ENCODE measurements around the gene WNK4.
A peak's percentile ranks its signal among the peaks of the same experiment; 100 is the strongest.
"Not testable (repeated sequence)": the region's sequence is repeated elsewhere in the genome, so short reads cannot be mapped to it uniquely, and the experiment has no call there.

The WNK4 gene

DNA sequence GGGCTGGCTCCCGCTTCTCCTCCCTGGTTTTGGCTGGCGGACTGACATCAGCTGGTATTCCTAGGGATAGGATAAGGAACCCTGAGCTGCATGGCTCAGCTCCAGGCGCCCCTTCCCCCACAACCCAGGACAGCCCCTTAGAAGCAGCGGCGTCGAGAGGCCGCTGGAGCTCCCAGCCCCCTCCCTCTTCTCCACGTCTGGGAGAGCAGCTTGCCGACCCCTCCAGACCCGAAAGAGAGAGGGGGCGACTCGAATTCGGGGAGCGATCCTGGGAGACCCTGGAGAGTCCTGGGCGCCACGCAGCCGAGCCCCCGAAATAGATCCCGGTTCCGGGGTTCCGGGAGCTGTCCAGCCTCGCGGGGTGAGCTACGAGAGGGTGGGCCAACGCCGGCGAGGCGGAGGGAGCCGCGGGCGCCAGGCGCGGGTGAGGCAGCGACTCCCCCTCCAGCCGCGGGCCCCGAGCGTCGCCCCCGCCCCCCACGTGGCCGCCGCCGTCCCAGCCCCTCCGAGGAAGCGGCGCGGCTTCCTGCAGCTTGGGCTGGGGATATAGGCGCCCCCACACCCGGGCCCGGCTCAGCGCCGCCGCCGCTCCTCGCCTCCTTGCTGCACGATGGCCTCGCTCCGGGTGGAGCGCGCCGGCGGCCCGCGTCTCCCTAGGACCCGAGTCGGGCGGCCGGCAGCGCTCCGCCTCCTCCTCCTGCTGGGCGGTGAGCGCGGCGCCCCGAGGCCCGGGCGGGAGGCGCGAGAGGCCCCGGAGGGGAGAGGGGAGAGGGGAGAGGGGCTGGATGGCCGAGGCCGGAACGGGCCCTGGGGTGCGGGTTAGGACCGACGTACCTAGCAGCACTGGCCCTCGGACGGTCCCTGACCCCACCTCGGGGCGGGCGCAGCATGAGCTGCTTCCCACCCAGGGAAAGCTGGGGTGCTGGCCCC, 19.5 kb upstream of the WNK4 start, which contains the start of gene RAMP2:
Gene RAMP2, plus strand, starts transcription at position 576 of the 930 bp plus-strand sequence. Its CDS starts 35 bp downstream, at position 611.
- peaks cover 42% of the 10 kb centered on the region for H3K27me3 Mint-ChIP-seq
- H3K4me3 Mint-ChIP-seq, result peak within 1 kb of the TSS; percentile 73
- no peak within 1 kb of the TSS for H3K27ac Mint-ChIP-seq
- H3K36me3 Mint-ChIP-seq, result no peaks in the 10 kb centered on the region
- H3K4me1 Mint-ChIP-seq, result peaks cover 3% of the 10 kb centered on the region
- H3K9me3 Mint-ChIP-seq, result no peaks in the 10 kb centered on the region

DNA sequence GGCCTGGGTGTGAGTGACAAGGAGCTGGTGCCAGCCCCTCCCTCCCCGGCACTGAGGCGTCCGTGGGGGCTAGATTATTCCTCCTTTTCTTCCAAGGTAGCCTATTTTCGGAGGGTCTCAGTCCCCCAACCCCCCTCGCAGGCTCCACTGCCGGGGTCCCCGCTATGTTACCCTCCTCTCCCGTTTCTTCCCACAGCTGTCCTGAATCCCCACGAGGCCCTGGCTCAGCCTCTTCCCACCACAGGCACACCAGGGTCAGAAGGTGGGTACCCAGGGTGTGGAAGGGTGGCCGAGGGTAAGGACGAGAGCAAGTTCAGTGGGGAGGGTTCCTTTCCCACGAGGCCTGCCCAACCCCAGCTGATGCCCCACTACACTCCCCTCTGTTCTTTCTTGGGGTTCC, 18.8 kb upstream of the WNK4 start:
- Mint-ChIP-seq H3K36me3 (no peaks in the 10 kb centered on the region), H3K27ac (no peak overlapping the region), H3K4me1 (peaks cover 3% of the 10 kb centered on the region), H3K4me3 (peak overlapping the region; percentile 24), H3K27me3 (peaks cover 37% of the 10 kb centered on the region), H3K9me3 (no peaks in the 10 kb centered on the region)

DNA sequence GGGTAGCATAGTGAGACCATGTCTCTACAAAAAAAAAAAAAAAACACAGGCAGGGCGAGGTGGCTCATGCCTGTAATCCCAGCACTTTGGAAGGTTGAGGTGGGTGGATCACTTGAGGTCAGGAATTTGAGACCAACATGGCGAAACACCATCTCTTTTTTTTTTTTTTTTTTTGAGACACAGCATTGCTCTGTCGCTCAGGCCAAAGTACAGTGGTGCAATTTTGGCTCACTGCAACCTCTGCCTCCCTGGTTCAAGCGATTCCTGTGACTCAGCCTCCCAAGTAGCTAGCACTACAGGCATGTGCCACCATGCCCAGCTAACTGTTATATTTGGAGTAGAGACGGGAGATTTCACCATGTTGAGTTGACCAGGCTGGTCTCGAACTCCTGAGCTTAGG, 14.3 kb upstream of the WNK4 start:
- Mint-ChIP-seq H3K27ac (no peak overlapping the region), H3K27me3 (peaks cover 30% of the 10 kb centered on the region), H3K4me3 (no peak overlapping the region), H3K4me1 (no peaks in the 10 kb centered on the region), H3K36me3 (no peaks in the 10 kb centered on the region), H3K9me3 (no peaks in the 10 kb centered on the region)

DNA sequence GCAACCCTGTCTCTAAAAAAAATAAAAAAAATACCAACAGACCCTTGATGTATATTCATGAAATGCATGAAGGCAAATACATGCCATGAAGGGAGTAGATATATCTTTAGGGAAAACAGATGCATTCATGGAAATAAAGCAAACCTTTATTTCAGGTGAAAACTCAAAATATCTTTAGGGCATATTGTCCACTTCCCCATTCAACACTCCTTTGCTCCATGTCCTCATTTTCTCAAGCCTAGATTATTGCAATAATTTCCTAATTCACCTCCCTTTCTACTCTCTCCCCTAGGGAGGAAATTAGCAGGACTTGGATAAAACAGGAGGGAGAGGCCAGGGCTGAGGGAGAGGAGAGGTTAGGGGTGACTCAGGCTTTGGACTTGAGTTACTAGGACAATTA, 12.9 kb upstream of the WNK4 start:
- no peak overlapping the region for H3K4me3 Mint-ChIP-seq
- H3K36me3 Mint-ChIP-seq, result no peaks in the 10 kb centered on the region
- H3K27ac Mint-ChIP-seq, result no peak overlapping the region
- peaks cover 6% of the 10 kb centered on the region for H3K4me1 Mint-ChIP-seq
- H3K9me3 Mint-ChIP-seq, result no peaks in the 10 kb centered on the region
- peaks cover 21% of the 10 kb centered on the region for H3K27me3 Mint-ChIP-seq

DNA sequence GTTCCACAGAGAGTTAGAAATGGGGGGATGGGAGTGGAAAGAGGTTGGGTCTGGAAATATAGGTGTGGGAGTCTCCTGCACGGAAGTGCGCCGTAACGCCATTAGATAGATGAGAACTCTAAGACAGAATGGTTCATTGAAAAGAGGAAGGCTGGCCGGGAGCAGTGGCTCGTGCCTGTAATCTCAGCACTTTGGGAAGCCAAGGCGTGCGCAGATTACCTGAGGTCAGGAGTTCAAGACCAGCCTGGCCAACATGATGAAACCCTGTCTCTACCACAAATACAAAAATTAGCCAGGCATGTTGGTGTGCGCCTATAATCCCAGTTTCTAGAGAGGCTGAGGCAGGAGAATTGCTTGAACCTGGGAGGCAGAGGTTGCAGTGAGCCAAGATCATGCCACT, 12.4 kb upstream of the WNK4 start:
- H3K4me3 Mint-ChIP-seq, H3K4me1 Mint-ChIP-seq, H3K27ac Mint-ChIP-seq, H3K9me3 Mint-ChIP-seq, H3K36me3 Mint-ChIP-seq: not testable (repeated sequence)
- H3K27me3 Mint-ChIP-seq, result peaks cover 17% of the 10 kb centered on the region

DNA sequence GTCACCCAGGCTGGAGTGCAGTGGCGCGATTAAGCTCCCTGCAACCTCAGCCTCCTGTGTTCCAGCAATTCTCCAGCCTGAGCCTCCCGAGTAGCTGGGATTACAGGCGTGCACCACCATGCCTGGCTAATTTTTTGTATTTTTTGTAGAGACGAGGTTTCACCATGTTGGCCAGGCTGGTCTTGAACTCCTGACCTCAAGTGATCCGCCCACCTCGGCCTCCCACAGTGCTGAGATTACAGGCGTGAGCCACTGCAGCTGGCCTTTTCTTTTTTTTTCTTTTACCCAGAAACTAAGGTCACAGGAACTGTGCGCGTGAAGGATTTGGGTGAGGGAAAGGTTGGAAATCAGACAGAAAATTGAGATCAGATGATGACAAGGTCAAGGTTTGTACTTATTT, 10.4 kb upstream of the WNK4 start:
- H3K9me3 Mint-ChIP-seq, H3K36me3 Mint-ChIP-seq, H3K4me3 Mint-ChIP-seq, H3K27ac Mint-ChIP-seq, H3K27me3 Mint-ChIP-seq: not testable (repeated sequence)
- peaks cover 24% of the 10 kb centered on the region for H3K4me1 Mint-ChIP-seq

DNA sequence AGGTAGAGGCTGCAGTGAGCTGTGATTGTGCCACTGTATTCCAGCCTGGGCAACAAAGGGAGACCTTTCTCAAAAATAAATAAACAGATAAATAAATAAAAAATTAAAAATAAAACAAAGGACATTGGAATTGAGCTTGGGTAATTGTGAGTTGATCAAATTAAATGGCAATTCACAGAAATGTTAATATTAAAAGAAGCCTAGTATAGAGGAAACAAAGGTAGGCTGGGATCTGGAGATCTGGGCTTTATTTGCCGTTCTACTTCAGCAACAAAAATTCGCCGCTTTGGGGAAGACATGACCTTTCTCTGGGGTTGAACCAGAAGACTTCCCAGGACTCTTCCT, 7.5 kb upstream of the WNK4 start:
- Mint-ChIP-seq H3K4me3 (peak overlapping the region; percentile 99), H3K27me3 (no peaks in the 10 kb centered on the region), H3K27ac (peak overlapping the region; percentile 96), H3K4me1 (peaks cover 30% of the 10 kb centered on the region), H3K36me3 (peaks cover 6% of the 10 kb centered on the region), H3K9me3 (no peaks in the 10 kb centered on the region)

DNA sequence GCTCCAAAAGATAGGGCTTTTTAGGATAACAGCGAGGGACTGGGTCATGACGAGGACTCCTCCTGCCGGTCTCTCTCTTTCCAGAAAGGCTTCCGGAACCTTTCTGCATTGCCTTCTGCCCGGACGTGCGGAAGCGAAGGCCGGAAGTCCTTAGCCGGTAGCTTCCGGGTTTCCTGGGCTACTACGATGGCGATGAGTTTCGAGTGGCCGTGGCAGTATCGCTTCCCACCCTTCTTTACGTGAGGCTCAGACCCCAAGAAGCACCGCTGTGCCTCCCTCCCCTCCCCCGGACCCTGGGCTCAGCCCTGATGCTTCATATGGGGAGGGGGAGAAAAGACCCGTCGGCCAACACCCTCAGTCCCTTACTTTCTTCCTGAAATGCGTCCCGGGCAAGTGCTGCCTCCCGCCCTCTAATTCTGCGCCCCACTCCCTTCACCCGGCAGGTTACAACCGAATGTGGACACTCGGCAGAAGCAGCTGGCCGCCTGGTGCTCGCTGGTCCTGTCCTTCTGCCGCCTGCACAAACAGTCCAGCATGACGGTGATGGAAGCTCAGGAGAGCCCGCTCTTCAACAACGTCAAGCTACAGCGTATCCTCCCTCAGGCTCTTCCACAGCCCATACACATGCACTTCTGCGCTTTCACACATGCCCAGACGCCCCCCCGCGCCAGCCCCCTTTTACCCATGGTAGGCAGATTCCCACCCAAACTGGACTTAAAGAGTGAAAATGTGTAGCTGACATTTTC, 6.9 kb upstream of the WNK4 start, which contains the start of gene VPS25:
Gene VPS25, plus strand, starts transcription at position 160 of the 746 bp plus-strand sequence. Its CDS starts 27 bp downstream, at position 187.
- Mint-ChIP-seq H3K4me3 (peak within 1 kb of the TSS; percentile 99), H3K27me3 (no peaks in the 10 kb centered on the region), H3K27ac (peak within 1 kb of the TSS; percentile 96), H3K4me1 (peaks cover 30% of the 10 kb centered on the region), H3K36me3 (peaks cover 7% of the 10 kb centered on the region), H3K9me3 (no peaks in the 10 kb centered on the region)

DNA sequence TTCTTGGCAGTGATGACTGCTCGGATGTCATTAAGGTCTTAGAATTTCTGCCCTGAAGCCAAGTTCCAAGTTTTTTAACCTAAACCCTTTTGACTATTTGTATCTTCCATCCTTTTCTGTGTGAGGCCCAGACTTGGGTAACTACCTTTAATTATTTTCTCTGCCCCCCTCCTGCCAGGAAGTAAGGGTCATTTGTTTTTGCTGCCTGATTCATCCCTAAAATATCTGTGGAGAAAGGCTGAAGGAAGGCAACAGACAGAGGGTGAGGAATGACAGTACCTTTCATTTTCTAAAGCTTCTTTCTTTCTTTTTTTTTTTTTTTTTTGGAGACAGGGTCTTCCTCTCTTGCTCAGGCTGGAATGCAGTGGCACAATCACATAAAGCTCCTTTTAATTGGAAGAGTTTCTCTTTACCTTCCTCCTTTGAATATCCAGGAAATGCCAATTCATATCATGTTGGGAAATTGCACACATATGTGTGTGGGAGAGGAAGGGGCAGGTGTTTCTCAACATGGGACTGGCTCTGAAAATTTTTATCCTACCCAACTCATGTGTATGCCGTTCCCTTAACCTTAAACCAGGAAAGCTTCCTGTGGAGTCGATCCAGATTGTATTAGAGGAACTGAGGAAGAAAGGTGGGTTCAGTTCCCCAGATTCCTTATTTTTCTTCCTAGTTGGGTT, 6.2 kb upstream of the WNK4 start:
- Mint-ChIP-seq H3K4me3 (peak overlapping the region; percentile 99), H3K27me3 (no peaks in the 10 kb centered on the region), H3K4me1 (peaks cover 30% of the 10 kb centered on the region), H3K9me3 (no peaks in the 10 kb centered on the region), H3K27ac (peak overlapping the region; percentile 96), H3K36me3 (peaks cover 7% of the 10 kb centered on the region)

DNA sequence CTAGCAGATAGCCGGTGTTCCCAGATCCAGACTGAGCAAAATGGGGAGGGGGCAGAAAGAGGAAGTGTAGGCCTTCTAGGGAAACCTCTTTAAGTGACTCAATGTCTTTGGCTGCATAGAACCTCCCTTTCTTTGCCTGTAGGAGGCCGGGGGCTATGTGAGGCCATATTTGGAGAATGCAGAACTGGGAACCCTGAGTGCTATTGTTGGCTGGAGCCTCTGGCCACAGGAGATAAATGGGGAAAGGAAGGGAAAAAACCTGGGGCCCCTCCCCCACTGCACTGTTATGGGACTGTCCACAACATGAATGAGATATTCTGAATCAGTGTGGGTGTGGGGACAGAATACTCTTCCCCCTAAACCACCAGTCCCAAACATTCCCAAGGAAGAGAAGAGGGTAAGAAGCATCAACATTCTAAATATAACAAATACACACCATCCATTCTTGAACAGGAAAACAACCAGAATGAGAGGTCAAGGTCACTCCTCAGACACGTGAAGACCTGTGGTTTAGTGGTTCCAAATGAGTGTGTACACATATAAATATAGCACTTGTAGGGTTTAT, 4.8 kb upstream of the WNK4 start:
- Mint-ChIP-seq H3K27me3 (peaks cover 2% of the 10 kb centered on the region), H3K9me3 (no peaks in the 10 kb centered on the region), H3K4me1 (peaks cover 35% of the 10 kb centered on the region), H3K27ac (no peak overlapping the region), H3K4me3 (peak overlapping the region; percentile 99), H3K36me3 (peaks cover 12% of the 10 kb centered on the region)

DNA sequence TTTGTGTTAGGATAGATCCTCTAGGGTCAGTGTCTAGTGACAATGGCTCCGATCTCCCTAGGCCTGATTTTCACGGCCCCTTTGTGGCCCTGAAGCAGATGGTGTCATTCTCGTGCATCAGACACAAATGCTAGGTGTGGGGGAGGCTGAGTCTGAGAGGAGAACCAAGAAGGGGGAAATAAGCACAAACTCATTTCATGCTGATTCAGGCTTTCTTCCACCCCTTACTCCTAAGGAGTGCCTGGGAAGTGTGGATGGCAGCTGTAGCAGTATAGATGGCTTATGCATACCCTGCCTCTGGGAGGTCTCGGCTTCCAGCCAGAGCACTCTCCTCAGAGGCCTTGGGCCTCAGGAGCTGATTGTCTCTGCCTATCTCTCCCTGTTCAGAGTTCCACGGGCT, 1.8 kb upstream of the WNK4 start:
- Mint-ChIP-seq H3K27me3 (peaks cover 22% of the 10 kb centered on the region), H3K4me1 (peaks cover 29% of the 10 kb centered on the region), H3K27ac (no peak overlapping the region), H3K36me3 (peaks cover 12% of the 10 kb centered on the region), H3K9me3 (no peaks in the 10 kb centered on the region), H3K4me3 (no peak overlapping the region)

DNA sequence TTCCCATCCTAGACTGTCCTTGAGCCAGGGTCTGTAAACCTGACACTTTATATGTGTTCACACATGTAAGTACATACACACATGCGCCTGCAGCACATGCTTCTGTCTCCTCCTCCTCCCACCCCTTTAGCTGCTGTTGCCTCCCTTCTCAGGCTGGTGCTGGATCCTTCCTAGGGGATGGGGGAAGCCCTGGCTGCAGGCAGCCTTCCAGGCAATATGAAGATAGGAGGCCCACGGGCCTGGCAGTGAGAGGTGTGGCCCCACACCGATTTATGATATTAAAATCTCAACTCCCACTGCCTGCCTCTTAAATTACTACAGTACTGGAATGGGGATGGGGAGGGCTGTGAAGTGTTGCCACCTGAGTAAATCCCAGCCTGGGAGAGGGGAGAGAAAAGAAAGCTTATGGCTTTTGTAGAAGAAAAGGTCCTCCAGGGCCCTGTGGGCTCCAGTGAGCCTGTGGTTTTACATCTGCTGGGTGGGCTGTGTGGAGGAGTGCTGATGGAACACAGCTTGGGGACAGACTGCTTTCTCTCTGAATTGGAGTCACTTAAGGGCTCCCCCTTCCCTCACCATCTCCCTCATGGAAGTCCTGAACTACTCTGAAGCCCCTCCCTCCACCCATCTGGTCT, 990 bp upstream of the WNK4 start:
- Mint-ChIP-seq H3K4me3 (no peak overlapping the region), H3K4me1 (peaks cover 29% of the 10 kb centered on the region), H3K27ac (no peak overlapping the region), H3K27me3 (peaks cover 27% of the 10 kb centered on the region), H3K36me3 (peaks cover 12% of the 10 kb centered on the region), H3K9me3 (no peaks in the 10 kb centered on the region)

DNA sequence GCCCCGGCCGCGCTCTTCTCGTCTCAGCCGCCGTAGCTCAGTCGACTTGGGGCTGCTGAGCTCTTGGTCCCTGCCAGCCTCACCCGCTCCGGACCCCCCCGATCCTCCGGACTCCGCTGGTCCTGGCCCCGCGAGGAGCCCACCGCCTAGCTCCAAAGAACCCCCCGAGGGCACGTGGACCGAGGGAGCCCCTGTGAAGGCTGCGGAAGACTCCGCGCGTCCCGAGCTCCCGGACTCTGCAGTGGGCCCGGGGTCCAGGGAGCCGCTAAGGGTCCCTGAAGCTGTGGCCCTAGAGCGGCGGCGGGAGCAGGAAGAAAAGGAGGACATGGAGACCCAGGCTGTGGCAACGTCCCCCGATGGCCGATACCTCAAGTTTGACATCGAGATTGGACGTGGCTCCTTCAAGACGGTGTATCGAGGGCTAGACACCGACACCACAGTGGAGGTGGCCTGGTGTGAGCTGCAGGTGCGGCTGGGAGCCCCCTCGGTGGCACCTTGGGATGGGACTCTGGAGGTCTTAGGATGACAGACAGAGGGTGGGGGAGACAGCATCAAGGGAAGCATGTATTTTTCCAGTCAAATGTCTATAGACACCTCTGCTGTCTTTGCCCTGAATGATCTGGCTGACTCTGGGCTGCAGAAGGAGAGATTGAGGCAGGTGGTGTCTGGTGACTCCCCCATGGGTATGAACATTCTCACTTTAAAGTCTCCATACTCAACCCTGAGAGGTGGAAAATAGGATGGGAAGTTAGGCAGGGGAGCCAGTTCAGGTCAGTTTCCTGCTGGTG, 635 bp downstream of the WNK4 start:
- Mint-ChIP-seq H3K27ac (no peak overlapping the region), H3K9me3 (no peaks in the 10 kb centered on the region), H3K36me3 (peaks cover 9% of the 10 kb centered on the region), H3K4me1 (peaks cover 35% of the 10 kb centered on the region), H3K27me3 (peaks cover 39% of the 10 kb centered on the region), H3K4me3 (peak overlapping the region; percentile 23)

DNA sequence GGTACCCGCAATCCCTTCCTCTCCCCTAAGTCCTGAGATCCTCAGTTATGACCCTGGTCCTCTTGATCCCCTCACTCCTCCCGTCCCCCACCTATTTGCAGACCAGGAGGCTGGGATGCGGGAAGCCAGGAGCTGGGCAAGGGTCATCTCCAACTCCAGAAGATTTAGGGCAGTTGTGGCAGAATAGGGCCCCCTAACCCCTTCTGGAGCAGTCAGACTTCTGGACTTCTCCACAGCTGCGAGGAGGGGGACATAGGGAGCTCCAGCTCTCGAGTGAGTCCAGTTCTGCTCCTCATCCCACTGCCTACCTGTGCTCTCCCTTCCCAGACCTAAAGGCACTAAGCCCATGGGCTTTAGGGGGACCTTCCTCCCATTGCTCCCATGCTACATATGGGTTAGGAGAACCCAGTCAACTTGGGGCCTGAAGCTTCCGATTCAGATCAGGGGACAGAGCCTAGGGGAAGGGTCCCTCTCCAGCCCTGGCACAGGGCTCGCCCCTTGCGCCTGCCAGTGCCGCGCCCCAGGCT, 1.3 kb downstream of the WNK4 start:
- Mint-ChIP-seq H3K27ac (no peak overlapping the region), H3K27me3 (peaks cover 43% of the 10 kb centered on the region), H3K36me3 (peaks cover 9% of the 10 kb centered on the region), H3K4me3 (no peak overlapping the region), H3K4me1 (peaks cover 35% of the 10 kb centered on the region), H3K9me3 (no peaks in the 10 kb centered on the region)
